ENCODE results near the gene KIF26B.

KIF26B gene

DNA sequence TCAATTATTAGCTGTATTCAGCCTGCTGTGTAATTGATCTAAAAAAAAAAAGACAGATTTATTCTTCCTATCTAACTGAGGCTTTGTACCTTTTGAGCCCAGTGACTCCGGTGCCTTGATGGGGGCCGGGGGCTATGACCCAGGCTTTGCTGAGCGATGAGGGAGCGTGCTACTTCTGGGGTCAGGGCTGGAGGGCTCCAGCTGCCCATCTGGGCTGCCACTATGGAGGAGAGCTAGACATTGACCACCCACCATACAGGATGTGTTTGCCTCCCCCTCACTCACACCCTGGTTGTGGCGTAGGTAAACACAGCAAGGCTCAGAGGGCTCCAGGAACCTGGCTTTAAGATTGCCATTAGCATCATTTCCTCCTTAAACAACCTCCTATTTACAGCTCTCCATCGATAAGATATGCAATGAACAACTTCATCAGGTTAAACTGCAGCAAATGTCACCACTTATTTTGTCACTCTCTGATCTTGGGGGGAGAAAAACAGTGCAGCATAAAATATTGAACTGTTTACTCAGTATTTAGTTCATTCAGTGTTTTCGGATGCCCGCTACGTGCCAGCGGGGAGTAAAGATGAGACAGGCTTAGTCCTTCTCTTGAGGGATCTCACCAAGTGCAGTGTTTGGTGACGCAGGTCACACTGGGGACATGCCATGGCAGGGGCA is 231.6 kb downstream of the KIF26B start:
- H2AFZ ChIP-seq (ENCODE audit: low read length): no peak overlapping the region
- TF ChIP-seq, protein P1, sequence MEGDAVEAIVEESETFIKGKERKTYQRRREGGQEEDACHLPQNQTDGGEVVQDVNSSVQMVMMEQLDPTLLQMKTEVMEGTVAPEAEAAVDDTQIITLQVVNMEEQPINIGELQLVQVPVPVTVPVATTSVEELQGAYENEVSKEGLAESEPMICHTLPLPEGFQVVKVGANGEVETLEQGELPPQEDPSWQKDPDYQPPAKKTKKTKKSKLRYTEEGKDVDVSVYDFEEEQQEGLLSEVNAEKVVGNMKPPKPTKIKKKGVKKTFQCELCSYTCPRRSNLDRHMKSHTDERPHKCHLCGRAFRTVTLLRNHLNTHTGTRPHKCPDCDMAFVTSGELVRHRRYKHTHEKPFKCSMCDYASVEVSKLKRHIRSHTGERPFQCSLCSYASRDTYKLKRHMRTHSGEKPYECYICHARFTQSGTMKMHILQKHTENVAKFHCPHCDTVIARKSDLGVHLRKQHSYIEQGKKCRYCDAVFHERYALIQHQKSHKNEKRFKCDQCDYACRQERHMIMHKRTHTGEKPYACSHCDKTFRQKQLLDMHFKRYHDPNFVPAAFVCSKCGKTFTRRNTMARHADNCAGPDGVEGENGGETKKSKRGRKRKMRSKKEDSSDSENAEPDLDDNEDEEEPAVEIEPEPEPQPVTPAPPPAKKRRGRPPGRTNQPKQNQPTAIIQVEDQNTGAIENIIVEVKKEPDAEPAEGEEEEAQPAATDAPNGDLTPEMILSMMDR (IDR thresholded peaks at IDR 0.05; ENCODE audit: low read length): no peak
- no peaks in the 10 kb centered on the region for H3K9me2 ChIP-seq (replicated peaks; ENCODE audit: insufficient read depth, low read length)
- H3K36me3 ChIP-seq (replicated peaks; ENCODE audit: insufficient read depth, low read length): no peaks in the 10 kb centered on the region
- no peaks in the 10 kb centered on the region for H3F3A ChIP-seq (ENCODE audit: insufficient read depth, low read length)
- no peaks in the 10 kb centered on the region for H3K4me1 ChIP-seq (ENCODE audit: low read length)
- H3K9me3 ChIP-seq (replicated peaks; ENCODE audit: insufficient read depth, low read length): no peaks in the 10 kb centered on the region
- no peaks in the 10 kb centered on the region for H4K20me1 ChIP-seq (ENCODE audit: insufficient read depth, low read length)
- no peak overlapping the region for H3K4me2 ChIP-seq (ENCODE audit: low read depth, low read length)
- no peaks in the 10 kb centered on the region for H3K79me2 ChIP-seq (ENCODE audit: low read length)
- H3K4me3 ChIP-seq (ENCODE audit: low read length): no peak overlapping the region
- H3K9ac ChIP-seq (ENCODE audit: low read length): no peak overlapping the region
- H3K27ac ChIP-seq (ENCODE audit: low read length): no peak overlapping the region
- no peaks in the 10 kb centered on the region for H3K27me3 ChIP-seq (replicated peaks; ENCODE audit: insufficient read depth, low read length)
- DNase-seq: no peak

DNA sequence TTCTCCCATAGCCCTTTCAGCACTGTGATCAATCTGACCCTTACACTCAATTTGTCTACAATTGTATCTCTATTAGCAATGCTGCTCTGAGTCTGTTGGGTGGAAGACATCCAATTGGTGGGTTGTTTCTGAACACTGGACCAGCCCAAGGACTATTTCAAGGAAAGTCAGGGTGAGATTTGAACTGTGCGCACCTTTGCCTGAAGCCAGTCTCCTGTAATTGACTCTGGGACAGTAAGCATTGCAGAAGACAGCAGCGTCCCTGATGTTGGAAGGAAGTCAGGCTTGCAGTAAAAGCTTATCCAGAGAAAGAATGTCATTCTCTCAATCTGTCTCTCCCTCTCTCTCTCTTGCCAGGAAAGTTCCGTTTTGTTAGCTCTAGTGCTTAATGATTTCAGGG is 233.9 kb downstream of the KIF26B start:
- no peak overlapping the region for H3K4me2 ChIP-seq (ENCODE audit: low read depth, low read length)
- no peaks in the 10 kb centered on the region for H3K27me3 ChIP-seq (replicated peaks; ENCODE audit: insufficient read depth, low read length)
- TF ChIP-seq, protein P1 (IDR thresholded peaks at IDR 0.05; ENCODE audit: low read length): no peak
- TF ChIP-seq EZH2phosphoT487 (IDR thresholded peaks at IDR 0.05; ENCODE audit: low read length) (no peak), EZH2 (optimal IDR thresholded peaks at IDR 0.05; ENCODE audit: low read depth, low read length) (no peak)
- H3K9me3 ChIP-seq (replicated peaks; ENCODE audit: insufficient read depth, low read length): no peaks in the 10 kb centered on the region
- H3F3A ChIP-seq (ENCODE audit: insufficient read depth, low read length): no peaks in the 10 kb centered on the region
- no peak overlapping the region for H3K9ac ChIP-seq (ENCODE audit: low read length)
- no peak overlapping the region for H2AFZ ChIP-seq (ENCODE audit: low read length)
- no peak for DNase-seq
- H3K79me2 ChIP-seq (ENCODE audit: low read length): no peaks in the 10 kb centered on the region
- H3K36me3 ChIP-seq (replicated peaks; ENCODE audit: insufficient read depth, low read length): no peaks in the 10 kb centered on the region
- no peaks in the 10 kb centered on the region for H3K9me2 ChIP-seq (replicated peaks; ENCODE audit: insufficient read depth, low read length)
- H3K27ac ChIP-seq (ENCODE audit: low read length): no peak overlapping the region
- no peaks in the 10 kb centered on the region for H3K4me1 ChIP-seq (ENCODE audit: low read length)
- no peaks in the 10 kb centered on the region for H4K20me1 ChIP-seq (ENCODE audit: insufficient read depth, low read length)
- no peak overlapping the region for H3K4me3 ChIP-seq (ENCODE audit: low read length)

DNA sequence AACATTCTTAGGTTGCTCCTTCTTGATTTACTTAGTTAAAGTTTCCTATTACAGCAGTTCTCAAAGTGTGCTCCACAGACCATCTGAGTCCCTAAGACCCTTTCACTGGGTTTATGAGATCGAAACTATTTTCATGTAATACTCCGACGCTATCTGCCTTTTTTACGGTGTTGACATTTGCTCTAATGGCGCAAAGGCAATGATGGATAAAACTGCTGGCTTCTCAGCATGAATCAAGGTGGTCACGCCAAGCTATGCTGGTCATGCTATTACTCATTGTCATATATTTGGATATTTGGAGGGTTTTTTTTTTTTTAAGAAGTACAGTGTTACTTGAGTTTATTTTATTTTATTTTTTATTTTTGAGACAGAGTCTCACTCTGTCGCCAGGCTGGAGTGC is 235.1 kb downstream of the KIF26B start:
- TF ChIP-seq, protein P1 (IDR thresholded peaks at IDR 0.05; ENCODE audit: low read length): no peak
- TF ChIP-seq EZH2phosphoT487 (IDR thresholded peaks at IDR 0.05; ENCODE audit: low read length) (no peak), EZH2 (optimal IDR thresholded peaks at IDR 0.05; ENCODE audit: low read depth, low read length) (no peak)

More for the DNA sequence above, 235.1 kb downstream of the KIF26B start:
- Histone ChIP-seq H3K4me3 (ENCODE audit: low read length) (no peak overlapping the region), H3K27me3 (replicated peaks; ENCODE audit: insufficient read depth, low read length) (no peaks in the 10 kb centered on the region), H3K79me2 (ENCODE audit: low read length) (no peaks in the 10 kb centered on the region), H4K20me1 (ENCODE audit: insufficient read depth, low read length) (no peaks in the 10 kb centered on the region), H2AFZ (ENCODE audit: low read length) (no peak overlapping the region), H3K9ac (ENCODE audit: low read length) (no peak overlapping the region), H3K4me2 (ENCODE audit: low read depth, low read length) (no peak overlapping the region), H3K36me3 (replicated peaks; ENCODE audit: insufficient read depth, low read length) (no peaks in the 10 kb centered on the region), H3K27ac (ENCODE audit: low read length) (no peak overlapping the region), H3K9me2 (replicated peaks; ENCODE audit: insufficient read depth, low read length) (no peaks in the 10 kb centered on the region), H3K4me1 (ENCODE audit: low read length) (no peaks in the 10 kb centered on the region), H3K9me3 (replicated peaks; ENCODE audit: insufficient read depth, low read length) (no peaks in the 10 kb centered on the region), H3F3A (ENCODE audit: insufficient read depth, low read length) (no peaks in the 10 kb centered on the region)
- no peak for DNase-seq

Measured in MM.1S (cell line).